ENCODE data around the gene NEUROD2. TPM values are rescaled to one million over a fixed set of nuclear protein-coding genes. Genes with fewer than 3 reads are reported as not detected.

NEUROD2 gene
- total RNA-seq, 1 experiment from 2014 or later = not detected

DNA sequence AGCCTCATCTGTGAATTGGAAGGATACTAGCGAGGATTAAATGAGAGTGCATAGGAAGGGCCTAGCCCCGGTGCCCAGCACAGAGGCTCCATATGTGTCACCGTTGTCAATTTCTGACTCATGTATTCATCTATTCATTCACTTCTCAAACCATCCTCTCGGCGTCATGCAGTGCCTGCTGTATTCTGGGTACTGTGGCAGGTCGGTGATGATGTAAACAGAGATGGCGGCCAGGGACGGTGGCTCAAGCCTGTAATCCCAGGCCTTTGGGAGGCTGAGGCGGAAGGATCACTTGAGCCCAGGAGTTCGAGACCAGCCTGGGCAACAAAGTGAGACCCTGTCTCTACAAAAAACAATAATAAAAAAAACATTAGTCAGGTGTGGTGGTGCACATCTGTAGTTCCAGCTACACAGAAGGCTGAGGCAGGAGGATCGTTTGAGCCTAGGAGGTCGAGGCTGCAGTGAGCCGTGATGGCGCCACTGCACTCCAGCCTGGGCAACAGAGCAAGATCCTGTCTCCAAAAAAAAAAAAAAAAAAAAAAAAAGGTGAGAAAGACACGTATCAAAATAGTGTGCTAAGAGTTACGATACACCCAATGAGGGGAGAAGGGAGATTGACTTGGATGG, 14.8 kb upstream of the NEUROD2 start:
- POLR2A ChIA-PET (ENCODE audit: unreplicated experiment) = no interaction called here

GRCh38 chr17:39621523-39622379, 14.0 kb upstream of the NEUROD2 start:
- peaks cover 3% of the 10 kb centered on the region for H3K27me3 ChIP-seq (ENCODE audit: low read length)

More for the DNA sequence above, 14.8 kb upstream of the NEUROD2 start:
- peak overlapping the region; percentile 66 for H2AFZ ChIP-seq (ENCODE audit: low read length)
- H3K4me2 ChIP-seq (ENCODE audit: low read length) = peak overlapping the region; percentile 74
- TF ChIP-seq CTCF (conservative IDR thresholded peaks at IDR 0.05; ENCODE audit: low read depth, low read length) (no peak), EZH2phosphoT487 (IDR thresholded peaks at IDR 0.05; ENCODE audit: borderline replicate concordance, low read length) (no peak), EZH2 (IDR thresholded peaks at IDR 0.05; ENCODE audit: low read length, unreplicated experiment) (no peak)
- H3K4me1 ChIP-seq (ENCODE audit: insufficient read depth, low read length) = no peaks in the 10 kb centered on the region
- no peak overlapping the region for H3K9ac ChIP-seq (ENCODE audit: low read length)
- DNase-seq (peak; percentile 21), ATAC-seq (peak; percentile 16; the same call in 1 of the 2 replicates)
- H3K9me3 ChIP-seq (ENCODE audit: low read length) = no peaks in the 10 kb centered on the region
- peaks cover 10% of the 10 kb centered on the region for H3K27me3 ChIP-seq (ENCODE audit: low read length)
- CTCF ChIA-PET = interaction anchor here (0.6 to 1.3 kb wide), 3 partner anchors 10 to 387 kb away, joined by 3 to 6 read pairs (median 3); no protein-coding TSS in a partner anchor
- H3K36me3 ChIP-seq (ENCODE audit: low read depth, low read length) = no peaks in the 10 kb centered on the region; the same call in 1 of the 2 replicates
- no TSS peak for BruUV-seq (replicated peaks)
- H4K20me1 ChIP-seq (ENCODE audit: low read length) = no peaks in the 10 kb centered on the region
- H3K4me3 ChIP-seq (ENCODE audit: low read length) = peak overlapping the region; percentile 48; the same call in 1 of the 2 replicates
- no peaks in the 10 kb centered on the region for H3F3A ChIP-seq (ENCODE audit: low read length, unreplicated experiment)
- no peaks in the 10 kb centered on the region for H3K79me2 ChIP-seq (ENCODE audit: low read length)
- H3K9me2 ChIP-seq (replicated peaks; ENCODE audit: low read length) = no peaks in the 10 kb centered on the region
- intact Hi-C loops (cut with micrococcal nuclease) = loop anchor here (2.0 to 5.0 kb wide), 2 partner anchors 76 to 130 kb away; no protein-coding TSS in a partner anchor
- no peak overlapping the region for H3K27ac ChIP-seq (ENCODE audit: low read length)

More at GRCh38 chr17:39621523-39622379, 14.0 kb upstream of the NEUROD2 start:
- Histone ChIP-seq H4K20me1 (ENCODE audit: low read length) (no peaks in the 10 kb centered on the region), H3K4me1 (ENCODE audit: insufficient read depth, low read length) (no peaks in the 10 kb centered on the region), H3K4me3 (ENCODE audit: low read length) (peak overlapping the region; percentile 48; the same call in 1 of the 2 replicates), H3K9ac (ENCODE audit: low read length) (no peak overlapping the region), H3K4me2 (ENCODE audit: low read length) (peak overlapping the region; percentile 74), H2AFZ (ENCODE audit: low read length) (peak overlapping the region; percentile 66), H3K36me3 (ENCODE audit: low read depth, low read length) (no peaks in the 10 kb centered on the region; the same call in 1 of the 2 replicates), H3K9me3 (ENCODE audit: low read length) (no peaks in the 10 kb centered on the region), H3K79me2 (ENCODE audit: low read length) (no peaks in the 10 kb centered on the region), H3K27ac (ENCODE audit: low read length) (no peak overlapping the region), H3K9me2 (replicated peaks; ENCODE audit: low read length) (no peaks in the 10 kb centered on the region), H3F3A (ENCODE audit: low read length, unreplicated experiment) (no peaks in the 10 kb centered on the region)
- POLR2A ChIA-PET (ENCODE audit: unreplicated experiment) = no interaction called here
- no TSS peak for BruUV-seq (replicated peaks)
- CTCF ChIA-PET = interaction anchor here (0.5 to 1.3 kb wide), 15 partner anchors 11 to 386 kb away, joined by 3 to 9 read pairs (median 4); partner anchors contain the start of genes MIEN1 and PNMT
- intact Hi-C loops (cut with micrococcal nuclease) = loop anchor here (2.0 to 5.0 kb wide), 2 partner anchors 75 to 131 kb away; no protein-coding TSS in a partner anchor
- ATAC-seq (peak; percentile 51), DNase-seq (peak; percentile 84)
- TF ChIP-seq EZH2 (IDR thresholded peaks at IDR 0.05; ENCODE audit: low read length, unreplicated experiment) (no peak), EZH2phosphoT487 (IDR thresholded peaks at IDR 0.05; ENCODE audit: borderline replicate concordance, low read length) (no peak), CTCF (conservative IDR thresholded peaks at IDR 0.05; ENCODE audit: low read depth, low read length) (peak; percentile 99)

Measured in PC-3 (cell line).